DND-41 (cell line): ENCODE data around the gene TTBK2.

Experiments used
- ATAC-seq: fragments of 200-7000 bp; cut with Tn5 transposase; 3 replicates; pipeline ENCODE4 v1.9.1; 2021; ENCODE audit warnings: low read depth; ENCODE audit not compliant: insufficient read depth
- DNase-seq: peaks from one replicate; pipeline ENCODE4 v3.0.0-alpha.2; 2020
- H2AFZ ChIP-seq: 2 replicates; pipeline ENCODE4 v1.6.0; 2012; ENCODE audit warnings: low read depth, low read length
- H3K27ac ChIP-seq: 2 replicates; pipeline ENCODE4 v1.5.1; 2012; ENCODE audit warnings: low read length, inconsistent platforms
- H3K27me3 ChIP-seq: fragments of 200-600 bp; sonication (generic); 2 replicates; pipeline ENCODE4 v1.6.0; 2012; ENCODE audit warnings: low read length, mild to moderate bottlenecking, inconsistent platforms; ENCODE audit not compliant: insufficient read depth, poor library complexity
- H3K36me3 ChIP-seq: 2 replicates; pipeline ENCODE4 v1.5.1; 2012; ENCODE audit warnings: low read length, inconsistent platforms; ENCODE audit not compliant: insufficient read depth
- H3K4me1 ChIP-seq: 2 replicates; pipeline ENCODE4 v1.5.1; 2012; ENCODE audit warnings: mild to moderate bottlenecking, low read length; ENCODE audit not compliant: insufficient read depth
- H3K4me2 ChIP-seq: 2 replicates; pipeline ENCODE4 v1.6.0; 2012; ENCODE audit warnings: mild to moderate bottlenecking, moderate library complexity, low read length, inconsistent platforms; ENCODE audit not compliant: insufficient read depth
- H3K4me3 ChIP-seq, 2 experiments: fragments of 200-600 bp in 1 of 2; shearing (Covaris generic) in 1 of 2; 2 replicates each; pipeline ENCODE4 v1.5.1; 2012 to 2016; ENCODE audit warnings: inconsistent platforms in 2 of 2, low read length in 2 of 2, mild to moderate bottlenecking in 2 of 2, low read depth in 1 of 2, moderate library complexity in 1 of 2
- H3K79me2 ChIP-seq: 2 replicates; pipeline ENCODE4 v1.6.0; 2012; ENCODE audit warnings: low read length, inconsistent platforms; ENCODE audit not compliant: insufficient read depth
- H3K9ac ChIP-seq: 2 replicates; pipeline ENCODE4 v1.6.0; 2012; ENCODE audit warnings: low read depth, mild to moderate bottlenecking, inconsistent platforms, low read length, moderate library complexity
- H3K9me3 ChIP-seq: 2 replicates; pipeline ENCODE4 v1.5.1; 2012; ENCODE audit warnings: low read length, moderate library complexity, mild to moderate bottlenecking, inconsistent platforms; ENCODE audit not compliant: insufficient read depth, severe bottlenecking
- H4K20me1 ChIP-seq: 2 replicates; pipeline ENCODE4 v1.6.0; 2012; ENCODE audit warnings: low read length; ENCODE audit not compliant: insufficient read depth
- EZH2 ChIP-seq: IDR thresholded peaks from 3 replicates; pipeline ENCODE4 v1.6.1; 2012; ENCODE audit warnings: borderline replicate concordance, low read depth, mild to moderate bottlenecking, moderate library complexity, low read length, inconsistent platforms; ENCODE audit not compliant: severe bottlenecking
- TF ChIP-seq, protein P1 (sequence below): IDR thresholded peaks from 2 replicates; pipeline ENCODE4 v1.5.1; 2012; ENCODE audit warnings: borderline replicate concordance, low read length, moderate library complexity, mild to moderate bottlenecking; ENCODE audit not compliant: poor library complexity, severe bottlenecking; ENCODE audit errors: extremely low read depth

Gene TTBK2

DNA sequence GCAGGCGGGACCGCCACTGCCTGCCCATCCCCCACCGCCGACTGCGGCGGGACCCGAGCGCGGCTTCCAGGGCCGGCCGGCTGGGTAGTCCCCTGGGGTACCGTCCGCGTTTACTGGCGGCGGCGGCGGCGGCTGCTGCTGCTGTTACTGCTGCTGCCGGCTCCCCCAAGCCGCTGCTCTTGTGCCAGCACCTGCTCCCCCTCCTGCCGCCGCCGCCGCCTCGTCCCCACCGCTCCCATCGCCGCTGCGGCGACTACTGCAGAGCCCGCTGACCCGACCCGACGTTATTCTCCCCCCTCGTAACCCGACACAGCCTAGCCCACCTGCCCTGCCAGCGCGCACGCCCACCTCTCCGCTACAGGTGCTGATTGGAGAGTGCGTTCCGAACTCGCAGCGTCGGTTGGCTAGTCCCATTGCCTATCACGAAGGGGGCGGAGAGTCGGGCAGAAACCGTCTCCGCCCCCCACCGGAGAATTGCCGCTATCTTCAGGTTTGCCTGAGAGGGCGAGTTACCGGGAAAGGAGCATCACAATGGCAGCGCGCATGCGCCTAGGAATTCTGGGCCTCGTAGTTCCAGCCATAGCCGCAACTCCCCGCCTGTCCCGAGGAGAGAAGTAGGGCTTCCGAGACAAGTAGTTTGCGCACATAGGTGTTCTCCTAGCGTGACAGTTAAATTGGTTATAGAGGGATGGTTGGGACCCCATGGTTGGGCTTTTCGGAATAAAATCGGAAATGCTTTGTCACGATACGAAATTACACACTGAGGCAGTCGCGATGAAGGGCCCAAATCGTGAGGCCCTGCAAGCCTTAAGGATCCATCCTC is at the start of gene TTBK2:
TSS of gene TTBK2 (minus strand) at position 260 of the 823 bp plus-strand sequence. CDS start 42,161 bp downstream, outside the sequence.
- H3K9me3 ChIP-seq, result no peaks in the 10 kb centered on the region
- H4K20me1 ChIP-seq, result peaks cover 5% of the 10 kb centered on the region; the same call in 1 of the 2 replicates
- no peaks in the 10 kb centered on the region for H3K27me3 ChIP-seq
- peaks cover 44% of the 10 kb centered on the region for H3K79me2 ChIP-seq
- H3K9ac ChIP-seq, result peak within 1 kb of the TSS; percentile 71
- H3K4me3 ChIP-seq, result peak within 1 kb of the TSS; percentile 76 to 80
- H3K27ac ChIP-seq, result peak within 1 kb of the TSS; percentile 69
- ATAC-seq, result peak; percentile 97
- H3K36me3 ChIP-seq, result no peaks in the 10 kb centered on the region
- H2AFZ ChIP-seq, result peak within 1 kb of the TSS; percentile 87
- peak; percentile 97 for DNase-seq
- peaks cover 39% of the 10 kb centered on the region for H3K4me1 ChIP-seq
- H3K4me2 ChIP-seq, result peak within 1 kb of the TSS; percentile 93
- TF ChIP-seq EZH2, result no peak
- TF ChIP-seq, protein P1, sequence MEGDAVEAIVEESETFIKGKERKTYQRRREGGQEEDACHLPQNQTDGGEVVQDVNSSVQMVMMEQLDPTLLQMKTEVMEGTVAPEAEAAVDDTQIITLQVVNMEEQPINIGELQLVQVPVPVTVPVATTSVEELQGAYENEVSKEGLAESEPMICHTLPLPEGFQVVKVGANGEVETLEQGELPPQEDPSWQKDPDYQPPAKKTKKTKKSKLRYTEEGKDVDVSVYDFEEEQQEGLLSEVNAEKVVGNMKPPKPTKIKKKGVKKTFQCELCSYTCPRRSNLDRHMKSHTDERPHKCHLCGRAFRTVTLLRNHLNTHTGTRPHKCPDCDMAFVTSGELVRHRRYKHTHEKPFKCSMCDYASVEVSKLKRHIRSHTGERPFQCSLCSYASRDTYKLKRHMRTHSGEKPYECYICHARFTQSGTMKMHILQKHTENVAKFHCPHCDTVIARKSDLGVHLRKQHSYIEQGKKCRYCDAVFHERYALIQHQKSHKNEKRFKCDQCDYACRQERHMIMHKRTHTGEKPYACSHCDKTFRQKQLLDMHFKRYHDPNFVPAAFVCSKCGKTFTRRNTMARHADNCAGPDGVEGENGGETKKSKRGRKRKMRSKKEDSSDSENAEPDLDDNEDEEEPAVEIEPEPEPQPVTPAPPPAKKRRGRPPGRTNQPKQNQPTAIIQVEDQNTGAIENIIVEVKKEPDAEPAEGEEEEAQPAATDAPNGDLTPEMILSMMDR, result no peak

- Histone ChIP-seq H3K27ac (no peak overlapping the region), H3K79me2 (no peaks in the 10 kb centered on the region), H3K27me3 (no peaks in the 10 kb centered on the region), H4K20me1 (no peaks in the 10 kb centered on the region), H3K9ac (no peak overlapping the region), H3K36me3 (peaks cover 22% of the 10 kb centered on the region), H3K4me2 (no peak overlapping the region), H3K9me3 (no peaks in the 10 kb centered on the region), H3K4me1 (no peaks in the 10 kb centered on the region), H3K4me3 (no peak overlapping the region), H2AFZ (no peak overlapping the region)
- DNase-seq, result no peak
- TF ChIP-seq, protein P1, result no peak
- no peak for TF ChIP-seq EZH2
- ATAC-seq, result no peak
Measured at GRCh38 chr15:42964476-42964875, 43.9 kb upstream of the TTBK2 start.

GRCh38 chr15:42955518-42955917 is 34.9 kb upstream of the TTBK2 start:
- Histone ChIP-seq H3K27me3 (no peaks in the 10 kb centered on the region), H3K9ac (no peak overlapping the region), H3K79me2 (no peaks in the 10 kb centered on the region), H3K4me3 (no peak overlapping the region), H3K4me2 (no peak overlapping the region), H3K27ac (no peak overlapping the region), H3K9me3 (no peaks in the 10 kb centered on the region), H4K20me1 (no peaks in the 10 kb centered on the region), H2AFZ (no peak overlapping the region), H3K4me1 (no peaks in the 10 kb centered on the region), H3K36me3 (peaks cover 54% of the 10 kb centered on the region)
- no peak for DNase-seq
- TF ChIP-seq, protein P1, result no peak
- no peak for TF ChIP-seq EZH2
- no peak for ATAC-seq
